PFSK-1 (cell line): Measurements from ENCODE around the gene DLGAP4.

Experiments used
- POLR2AphosphoS5 ChIP-seq: IDR thresholded peaks from 2 replicates; pipeline ENCODE4 v1.6.1; 2012; ENCODE audit warnings: low read depth, mild to moderate bottlenecking, control low read depth, low read length, moderate library complexity
- REST ChIP-seq, 2 experiments: IDR thresholded peaks; 2 replicates each; pipeline versions ENCODE4 v1.6.1 to v1.8.0; 2011 to 2012; ENCODE audit warnings: low read depth in 2 of 2, low read length in 2 of 2, control low read depth in 1 of 2, inconsistent platforms in 1 of 2, mild to moderate bottlenecking in 1 of 2, moderate library complexity in 1 of 2; ENCODE audit not compliant: insufficient read depth in 1 of 2
- SIN3A ChIP-seq: IDR thresholded peaks from 2 replicates; pipeline ENCODE4 v1.6.1; 2012; ENCODE audit warnings: mild to moderate bottlenecking, low read length, moderate library complexity, borderline replicate concordance; ENCODE audit not compliant: insufficient read depth
- TAF1 ChIP-seq: IDR thresholded peaks from 2 replicates; pipeline ENCODE4 v1.6.1; 2012; ENCODE audit warnings: low read length, control low read depth, borderline replicate concordance; ENCODE audit not compliant: insufficient read depth

DNA sequence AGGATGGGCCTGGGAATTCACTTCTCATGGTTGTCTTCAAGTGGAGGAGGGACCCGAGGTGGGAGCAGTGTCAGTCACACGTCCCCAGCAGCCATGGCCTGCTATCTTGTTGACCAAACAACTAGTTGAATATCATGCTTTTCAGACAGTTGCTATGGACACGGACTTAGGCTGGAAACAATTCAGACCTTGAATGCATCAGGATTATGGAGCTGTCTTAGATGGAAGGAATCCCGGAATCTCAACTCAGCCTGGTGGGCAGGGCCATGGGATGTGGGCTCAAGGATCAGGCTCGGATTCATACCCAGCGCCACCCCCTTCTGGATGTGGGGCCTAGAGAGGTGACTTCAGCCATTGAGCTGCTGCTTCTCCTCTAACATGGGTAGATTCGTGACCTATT is 112.6 kb downstream of the DLGAP4 start:
- TF ChIP-seq TAF1 (no peak), POLR2AphosphoS5 (no peak), REST (IDR thresholded peaks at IDR 0.05; ENCODE audit: insufficient read depth in 1 of 2, low read depth in 2 of 2, low read length in 2 of 2) (no peak), SIN3A (no peak)
